Measurements from ENCODE around the gene NT5DC4. TPM values are rescaled to one million over a fixed set of nuclear protein-coding genes. Genes with fewer than 3 reads are reported as not detected.
"Not testable (repeated sequence)": the region's sequence is repeated elsewhere in the genome, so short reads cannot be mapped to it uniquely, and the experiment has no call there.

The NT5DC4 gene
- total RNA-seq, 1 experiment from 2014 or later: not detected

DNA sequence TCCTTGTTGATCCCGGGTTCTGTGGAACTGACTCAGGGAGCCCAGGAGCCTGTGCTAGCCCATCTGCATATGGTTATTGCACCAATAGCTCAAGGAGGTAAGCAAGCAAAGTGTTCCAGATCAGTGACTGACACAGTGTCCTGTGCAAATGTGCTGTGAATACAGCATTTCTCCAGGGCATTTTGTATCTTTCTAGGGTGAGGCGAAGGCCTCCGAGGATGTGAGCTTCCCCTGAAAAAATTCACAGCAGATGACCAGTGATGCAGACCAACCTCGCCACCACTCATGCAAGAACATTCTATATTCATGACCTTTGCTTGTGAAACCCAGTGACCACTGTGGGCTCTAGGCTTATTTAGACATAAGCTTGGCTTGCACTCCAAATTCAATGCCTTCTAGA, 15.2 kb upstream of the NT5DC4 start:
- no peaks in the 10 kb centered on the region for H3K4me1 ChIP-seq (ENCODE audit: low read length)
- H3K27me3 ChIP-seq (ENCODE audit: low read length): no peaks in the 10 kb centered on the region
- no peaks in the 10 kb centered on the region for H3K79me2 ChIP-seq (ENCODE audit: low read length)
- H3K9me2 ChIP-seq (replicated peaks; ENCODE audit: insufficient read depth, low read length): no peaks in the 10 kb centered on the region
- DNase-seq: no peak
- H3K4me3 ChIP-seq (ENCODE audit: low read length): no peak overlapping the region
- H3K4me2 ChIP-seq (ENCODE audit: low read depth, low read length, poor library complexity, severe bottlenecking): no peak overlapping the region
- no peaks in the 10 kb centered on the region for H4K20me1 ChIP-seq (ENCODE audit: insufficient read depth, low read depth, low read length)
- no peaks in the 10 kb centered on the region for H3K36me3 ChIP-seq (ENCODE audit: insufficient read depth, low read length)
- H3K9ac ChIP-seq (ENCODE audit: low read length): no peak overlapping the region
- H2AFZ ChIP-seq (ENCODE audit: low read length): no peak overlapping the region
- no peaks in the 10 kb centered on the region for H3K9me3 ChIP-seq (ENCODE audit: low read length)
- no peak overlapping the region for H3K27ac ChIP-seq (ENCODE audit: low read length)

GRCh38 chr2:112706170-112706664, 14.6 kb upstream of the NT5DC4 start:
- H2AFZ ChIP-seq (ENCODE audit: low read length): no peak overlapping the region
- H3K27ac ChIP-seq (ENCODE audit: low read length): no peak overlapping the region
- H3K9me2 ChIP-seq (replicated peaks; ENCODE audit: insufficient read depth, low read length): no peaks in the 10 kb centered on the region
- H3K9ac ChIP-seq (ENCODE audit: low read length): no peak overlapping the region
- no peaks in the 10 kb centered on the region for H3K4me1 ChIP-seq (ENCODE audit: low read length)
- no peaks in the 10 kb centered on the region for H3K36me3 ChIP-seq (ENCODE audit: insufficient read depth, low read length)
- no peak overlapping the region for H3K4me2 ChIP-seq (ENCODE audit: low read depth, low read length, poor library complexity, severe bottlenecking)
- no peaks in the 10 kb centered on the region for H3K27me3 ChIP-seq (ENCODE audit: low read length)
- no peak for DNase-seq
- no peaks in the 10 kb centered on the region for H3K9me3 ChIP-seq (ENCODE audit: low read length)
- H4K20me1 ChIP-seq (ENCODE audit: insufficient read depth, low read depth, low read length): no peaks in the 10 kb centered on the region
- no peak overlapping the region for H3K4me3 ChIP-seq (ENCODE audit: low read length)
- no peaks in the 10 kb centered on the region for H3K79me2 ChIP-seq (ENCODE audit: low read length)

DNA sequence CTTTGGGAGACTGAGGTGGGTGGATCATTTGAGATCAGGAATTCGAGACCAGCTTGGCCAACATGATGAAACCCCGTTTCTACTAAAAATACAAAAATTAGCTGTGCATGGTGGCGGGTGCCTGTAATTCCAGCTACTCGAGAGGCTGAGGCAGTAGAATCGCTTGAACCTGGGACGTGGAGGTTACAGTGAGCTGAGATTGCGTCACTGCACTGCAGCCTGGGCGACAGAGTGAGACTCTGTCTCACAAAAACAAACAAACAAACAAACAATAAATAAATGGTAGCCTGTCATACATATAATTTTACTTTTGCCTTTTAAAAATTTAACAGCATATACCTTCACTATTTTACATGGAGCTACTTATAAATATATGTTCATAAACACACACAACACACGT, 13.9 kb upstream of the NT5DC4 start:
- not testable (repeated sequence) for H3K4me2 ChIP-seq (ENCODE audit: low read depth, low read length, poor library complexity, severe bottlenecking); H3K79me2 ChIP-seq (ENCODE audit: low read length); H3K9me3 ChIP-seq (ENCODE audit: low read length); H3K27ac ChIP-seq (ENCODE audit: low read length); H3K4me1 ChIP-seq (ENCODE audit: low read length); H3K9me2 ChIP-seq (replicated peaks; ENCODE audit: insufficient read depth, low read length); H3K36me3 ChIP-seq (ENCODE audit: insufficient read depth, low read length); H3K27me3 ChIP-seq (ENCODE audit: low read length); H4K20me1 ChIP-seq (ENCODE audit: insufficient read depth, low read depth, low read length); H3K4me3 ChIP-seq (ENCODE audit: low read length); DNase-seq; H3K9ac ChIP-seq (ENCODE audit: low read length); H2AFZ ChIP-seq (ENCODE audit: low read length)

DNA sequence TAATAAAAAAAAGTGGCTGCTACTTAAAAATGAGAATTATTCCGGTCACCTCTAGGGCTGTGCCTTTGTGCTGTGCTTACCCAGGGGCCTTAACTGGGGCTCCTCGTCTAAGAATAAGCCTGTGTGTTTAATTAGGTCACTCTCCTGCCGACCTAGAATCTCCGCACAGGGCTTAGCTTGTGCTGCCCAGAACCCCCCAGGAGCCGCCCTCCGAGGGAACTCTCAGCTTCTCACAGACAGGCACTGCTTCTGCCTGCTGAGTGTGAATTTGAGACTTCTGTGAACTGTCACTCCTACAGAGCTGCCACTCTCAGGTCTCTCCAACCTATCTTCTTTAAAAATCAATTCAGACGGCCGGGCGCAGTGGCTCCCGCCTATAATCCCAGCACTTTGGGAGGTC, 11.9 kb upstream of the NT5DC4 start:
- H3K4me2 ChIP-seq (ENCODE audit: low read depth, low read length, poor library complexity, severe bottlenecking): no peak overlapping the region
- H2AFZ ChIP-seq (ENCODE audit: low read length): no peak overlapping the region
- no peaks in the 10 kb centered on the region for H3K9me2 ChIP-seq (replicated peaks; ENCODE audit: insufficient read depth, low read length)
- no peak overlapping the region for H3K9ac ChIP-seq (ENCODE audit: low read length)
- H3K27me3 ChIP-seq (ENCODE audit: low read length): no peaks in the 10 kb centered on the region
- H3K36me3 ChIP-seq (ENCODE audit: insufficient read depth, low read length): no peaks in the 10 kb centered on the region
- DNase-seq: no peak
- H3K4me3 ChIP-seq (ENCODE audit: low read length): no peak overlapping the region
- H3K4me1 ChIP-seq (ENCODE audit: low read length): no peaks in the 10 kb centered on the region
- H3K79me2 ChIP-seq (ENCODE audit: low read length): no peaks in the 10 kb centered on the region
- H4K20me1 ChIP-seq (ENCODE audit: insufficient read depth, low read depth, low read length): no peaks in the 10 kb centered on the region
- no peak overlapping the region for H3K27ac ChIP-seq (ENCODE audit: low read length)
- no peaks in the 10 kb centered on the region for H3K9me3 ChIP-seq (ENCODE audit: low read length)

DNA sequence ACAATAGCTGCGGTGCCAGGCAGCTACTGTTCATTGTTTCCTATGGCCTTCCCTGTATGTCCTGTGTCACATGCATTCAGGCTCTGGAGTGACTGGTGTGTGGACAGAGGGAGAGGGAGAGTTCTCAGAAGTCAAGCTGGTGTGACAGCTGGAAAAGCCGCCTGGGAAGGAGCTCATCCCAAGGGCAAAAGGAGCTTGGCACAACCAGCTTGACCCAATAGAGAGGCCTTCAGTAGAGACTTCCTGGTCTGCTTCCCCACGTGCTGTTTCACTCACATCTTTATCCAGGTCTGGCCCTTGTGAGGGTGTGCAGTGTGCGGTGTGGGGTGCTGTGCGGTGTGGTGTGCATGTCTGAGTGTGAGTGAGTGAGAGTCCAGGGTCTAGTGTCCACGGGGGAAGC, 11.1 kb upstream of the NT5DC4 start:
- Histone ChIP-seq H3K27ac (ENCODE audit: low read length) (no peak overlapping the region), H3K27me3 (ENCODE audit: low read length) (no peaks in the 10 kb centered on the region), H3K4me2 (ENCODE audit: low read depth, low read length, poor library complexity, severe bottlenecking) (no peak overlapping the region), H3K36me3 (ENCODE audit: insufficient read depth, low read length) (no peaks in the 10 kb centered on the region), H3K79me2 (ENCODE audit: low read length) (no peaks in the 10 kb centered on the region), H3K9me3 (ENCODE audit: low read length) (no peaks in the 10 kb centered on the region), H3K4me3 (ENCODE audit: low read length) (no peak overlapping the region), H4K20me1 (ENCODE audit: insufficient read depth, low read depth, low read length) (no peaks in the 10 kb centered on the region), H2AFZ (ENCODE audit: low read length) (no peak overlapping the region), H3K9me2 (replicated peaks; ENCODE audit: insufficient read depth, low read length) (no peaks in the 10 kb centered on the region), H3K9ac (ENCODE audit: low read length) (no peak overlapping the region), H3K4me1 (ENCODE audit: low read length) (no peaks in the 10 kb centered on the region)
- DNase-seq: no peak

DNA sequence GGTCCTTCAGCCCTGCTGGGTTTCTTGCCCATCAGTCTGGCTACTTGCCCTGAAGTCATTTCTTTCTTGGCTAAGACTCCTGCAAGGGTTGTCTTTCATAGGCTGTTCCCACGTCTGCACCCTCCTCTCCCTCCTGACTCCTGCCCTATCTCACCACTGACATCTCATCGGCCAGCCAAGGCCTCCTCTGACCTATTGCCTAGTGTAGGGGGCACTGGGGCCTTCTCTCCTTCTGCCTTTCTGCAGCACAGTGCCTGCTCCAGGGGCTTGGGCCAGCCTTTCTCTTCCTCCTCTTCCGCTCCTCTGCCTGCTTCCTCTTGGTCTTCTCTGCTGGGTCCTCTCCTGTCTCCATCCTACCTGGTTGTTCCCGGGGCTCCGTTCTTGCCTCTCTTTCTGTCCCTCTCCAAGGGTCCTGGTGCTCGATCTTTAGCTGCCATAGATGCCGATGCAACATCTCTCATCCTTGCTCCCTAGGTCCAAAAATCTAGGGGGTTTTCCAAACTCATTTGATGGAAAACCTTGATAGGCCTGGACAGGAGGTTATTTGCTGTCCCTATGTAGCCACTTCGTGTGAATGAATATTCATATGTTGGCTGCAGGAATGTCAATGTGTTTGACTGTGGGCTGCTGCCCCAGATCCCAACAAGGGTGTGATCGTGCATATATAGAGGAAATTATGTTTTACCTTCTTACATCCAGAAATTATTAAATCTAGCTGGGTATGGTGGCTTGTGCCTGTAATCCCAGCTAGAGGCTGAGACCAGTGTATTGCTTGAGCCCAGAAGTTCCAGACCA, 9.7 kb upstream of the NT5DC4 start:
- H3K79me2 ChIP-seq (ENCODE audit: low read length): no peaks in the 10 kb centered on the region
- H3K4me3 ChIP-seq (ENCODE audit: low read length): no peak overlapping the region
- H3K4me2 ChIP-seq (ENCODE audit: low read depth, low read length, poor library complexity, severe bottlenecking): no peak overlapping the region
- H3K9me3 ChIP-seq (ENCODE audit: low read length): no peaks in the 10 kb centered on the region
- H2AFZ ChIP-seq (ENCODE audit: low read length): no peak overlapping the region
- H3K36me3 ChIP-seq (ENCODE audit: insufficient read depth, low read length): no peaks in the 10 kb centered on the region
- H3K9ac ChIP-seq (ENCODE audit: low read length): no peak overlapping the region
- H4K20me1 ChIP-seq (ENCODE audit: insufficient read depth, low read depth, low read length): no peaks in the 10 kb centered on the region
- no peak overlapping the region for H3K27ac ChIP-seq (ENCODE audit: low read length)
- no peak for DNase-seq
- no peaks in the 10 kb centered on the region for H3K9me2 ChIP-seq (replicated peaks; ENCODE audit: insufficient read depth, low read length)
- H3K4me1 ChIP-seq (ENCODE audit: low read length): no peaks in the 10 kb centered on the region
- no peaks in the 10 kb centered on the region for H3K27me3 ChIP-seq (ENCODE audit: low read length)

DNA sequence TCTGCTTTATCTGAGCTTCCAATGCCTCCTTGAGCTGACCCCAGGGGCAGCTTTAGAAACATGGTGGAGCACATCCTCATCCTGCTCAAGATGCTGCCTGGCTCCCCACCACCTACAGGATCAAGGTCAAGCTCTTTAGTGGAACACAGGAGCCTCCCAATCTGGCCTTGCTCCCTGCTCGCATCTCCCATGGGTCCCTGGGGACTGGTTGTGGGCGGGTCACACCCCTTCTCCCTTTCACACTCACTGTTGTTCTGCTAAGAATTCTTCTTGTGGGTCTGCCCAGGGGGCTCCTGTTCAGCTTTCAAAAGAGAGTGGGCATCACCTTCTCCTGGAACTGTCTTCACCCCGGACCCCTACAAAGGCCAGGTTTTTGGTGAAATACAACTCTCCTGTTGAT, 8.4 kb upstream of the NT5DC4 start:
- Histone ChIP-seq H3K9me3 (ENCODE audit: low read length) (no peaks in the 10 kb centered on the region), H2AFZ (ENCODE audit: low read length) (no peak overlapping the region), H3K36me3 (ENCODE audit: insufficient read depth, low read length) (no peaks in the 10 kb centered on the region), H3K9ac (ENCODE audit: low read length) (no peak overlapping the region), H3K79me2 (ENCODE audit: low read length) (no peaks in the 10 kb centered on the region), H3K27ac (ENCODE audit: low read length) (no peak overlapping the region), H3K4me1 (ENCODE audit: low read length) (no peaks in the 10 kb centered on the region), H3K4me3 (ENCODE audit: low read length) (no peak overlapping the region), H3K27me3 (ENCODE audit: low read length) (no peaks in the 10 kb centered on the region), H3K9me2 (replicated peaks; ENCODE audit: insufficient read depth, low read length) (no peaks in the 10 kb centered on the region), H3K4me2 (ENCODE audit: low read depth, low read length, poor library complexity, severe bottlenecking) (no peak overlapping the region), H4K20me1 (ENCODE audit: insufficient read depth, low read depth, low read length) (no peaks in the 10 kb centered on the region)
- DNase-seq: no peak

DNA sequence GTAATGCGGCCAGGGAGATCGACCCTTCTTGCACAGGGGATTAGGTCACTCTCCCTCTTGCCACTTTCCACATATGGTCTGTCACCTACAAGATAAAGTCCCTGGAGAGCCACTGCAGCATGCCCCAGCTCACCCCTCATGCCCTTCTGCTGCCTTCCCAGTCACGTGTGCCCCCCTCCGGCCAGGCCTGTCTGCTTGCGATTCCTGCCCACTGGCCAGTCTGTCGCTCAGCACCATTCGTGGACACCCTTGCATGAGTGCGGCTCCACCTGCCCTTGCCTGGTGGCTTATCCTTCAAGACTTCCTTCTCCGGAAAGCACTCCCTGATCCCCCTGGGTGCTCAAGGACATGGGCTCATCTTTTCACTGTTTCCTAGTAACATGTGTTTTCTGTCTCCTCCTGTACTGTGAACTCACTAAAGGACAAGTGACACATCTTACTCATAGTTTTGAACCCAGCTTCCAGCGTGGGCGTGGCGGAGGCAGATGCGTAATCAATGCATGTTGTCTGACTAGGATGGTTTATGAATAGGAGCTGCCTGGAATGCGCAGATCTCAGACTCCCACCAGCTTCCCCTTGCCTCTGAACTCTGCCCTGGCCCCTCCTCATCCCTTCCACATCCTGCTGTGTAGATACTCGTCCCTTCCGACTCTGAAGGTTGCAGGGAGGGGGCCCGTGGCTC, 7.8 kb upstream of the NT5DC4 start:
- no peak overlapping the region for H3K27ac ChIP-seq (ENCODE audit: low read length)
- H3K4me3 ChIP-seq (ENCODE audit: low read length): no peak overlapping the region
- H3K27me3 ChIP-seq (ENCODE audit: low read length): no peaks in the 10 kb centered on the region
- no peak overlapping the region for H3K9ac ChIP-seq (ENCODE audit: low read length)
- DNase-seq: no peak
- no peaks in the 10 kb centered on the region for H3K4me1 ChIP-seq (ENCODE audit: low read length)
- H4K20me1 ChIP-seq (ENCODE audit: insufficient read depth, low read depth, low read length): no peaks in the 10 kb centered on the region
- no peaks in the 10 kb centered on the region for H3K36me3 ChIP-seq (ENCODE audit: insufficient read depth, low read length)
- H3K79me2 ChIP-seq (ENCODE audit: low read length): no peaks in the 10 kb centered on the region
- no peaks in the 10 kb centered on the region for H3K9me3 ChIP-seq (ENCODE audit: low read length)
- H3K4me2 ChIP-seq (ENCODE audit: low read depth, low read length, poor library complexity, severe bottlenecking): no peak overlapping the region
- H3K9me2 ChIP-seq (replicated peaks; ENCODE audit: insufficient read depth, low read length): no peaks in the 10 kb centered on the region
- no peak overlapping the region for H2AFZ ChIP-seq (ENCODE audit: low read length)
